Activated CD8-positive, alpha-beta memory T cell treated with anti-CD3 and anti-CD28 coated beads, Interleukin-2, amount 50 U/mL, for 24 hours (primary cell): Measurements from ENCODE around the gene TTLL13.

ENCODE experiments used
- DNase-seq: peaks from one replicate; pipeline ENCODE4 v3.0.0-alpha.2; 2020; ENCODE audit errors: extremely low read depth

The TTLL13 gene, protein sequence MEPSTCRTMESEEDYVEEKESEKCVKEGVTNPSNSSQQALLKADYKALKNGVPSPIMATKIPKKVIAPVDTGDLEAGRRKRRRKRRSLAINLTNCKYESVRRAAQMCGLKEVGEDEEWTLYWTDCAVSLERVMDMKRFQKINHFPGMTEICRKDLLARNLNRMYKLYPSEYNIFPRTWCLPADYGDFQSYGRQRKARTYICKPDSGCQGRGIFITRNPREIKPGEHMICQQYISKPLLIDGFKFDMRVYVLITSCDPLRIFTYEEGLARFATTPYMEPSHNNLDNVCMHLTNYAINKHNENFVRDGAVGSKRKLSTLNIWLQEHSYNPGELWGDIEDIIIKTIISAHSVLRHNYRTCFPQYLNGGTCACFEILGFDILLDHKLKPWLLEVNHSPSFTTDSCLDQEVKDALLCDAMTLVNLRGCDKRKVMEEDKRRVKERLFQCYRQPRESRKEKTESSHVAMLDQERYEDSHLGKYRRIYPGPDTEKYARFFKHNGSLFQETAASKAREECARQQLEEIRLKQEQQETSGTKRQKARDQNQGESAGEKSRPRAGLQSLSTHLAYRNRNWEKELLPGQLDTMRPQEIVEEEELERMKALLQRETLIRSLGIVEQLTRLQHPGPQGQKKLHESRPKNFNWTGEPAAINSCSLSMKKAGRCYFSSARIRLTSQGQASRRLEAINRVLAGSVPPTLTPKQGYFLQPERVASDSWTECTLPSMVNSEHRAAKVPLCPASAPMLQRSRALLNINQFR

GRCh38 chr15:90249203-90249863 is at the start of gene TTLL13:
TTLL13 (plus strand) TSS chr15:90249556; CDS start chr15:90250631, 1,075 bp downstream.
- DNase-seq = peak; percentile 65

- DNase-seq = no peak
These were observed 48.7 kb upstream of the TTLL13 start for GRCh38 chr15:90200534-90201129.

DNA sequence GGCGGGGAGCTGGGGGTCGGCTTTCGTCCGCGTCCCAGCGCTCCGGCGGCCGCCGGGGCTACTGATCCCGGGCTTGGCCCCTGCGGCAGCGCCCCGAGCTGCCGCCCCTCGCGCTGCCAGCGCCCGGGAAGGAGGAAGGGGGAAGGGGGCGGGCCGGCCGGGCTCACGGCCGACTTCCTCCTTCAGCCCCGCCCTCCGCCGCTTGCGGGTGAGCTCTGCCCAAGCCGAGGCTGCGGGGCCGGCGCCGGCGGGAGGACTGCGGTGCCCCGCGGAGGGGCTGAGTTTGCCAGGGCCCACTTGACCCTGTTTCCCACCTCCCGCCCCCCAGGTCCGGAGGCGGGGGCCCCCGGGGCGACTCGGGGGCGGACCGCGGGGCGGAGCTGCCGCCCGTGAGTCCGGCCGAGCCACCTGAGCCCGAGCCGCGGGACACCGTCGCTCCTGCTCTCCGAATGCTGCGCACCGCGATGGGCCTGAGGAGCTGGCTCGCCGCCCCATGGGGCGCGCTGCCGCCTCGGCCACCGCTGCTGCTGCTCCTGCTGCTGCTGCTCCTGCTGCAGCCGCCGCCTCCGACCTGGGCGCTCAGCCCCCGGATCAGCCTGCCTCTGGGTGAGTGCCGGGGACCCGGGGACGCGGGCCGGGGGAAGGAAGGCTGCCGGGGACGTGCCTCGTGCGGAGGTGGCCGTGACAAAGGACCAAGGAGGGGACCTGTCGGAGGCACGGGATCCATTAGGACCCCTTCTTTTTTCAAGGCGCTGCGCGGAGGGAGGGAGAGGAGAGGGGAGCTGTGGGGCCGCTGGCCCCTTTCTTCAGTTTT is 48.0 kb upstream of the TTLL13 start, which contains the start of gene SEMA4B:
Gene SEMA4B, plus strand, starts transcription at position 201 of the 814 bp plus-strand sequence. Its CDS starts 249 bp downstream, at position 450.
- no peak for DNase-seq

GRCh38 chr15:90201944-90202375 is 47.4 kb upstream of the TTLL13 start:
- DNase-seq = no peak

DNA sequence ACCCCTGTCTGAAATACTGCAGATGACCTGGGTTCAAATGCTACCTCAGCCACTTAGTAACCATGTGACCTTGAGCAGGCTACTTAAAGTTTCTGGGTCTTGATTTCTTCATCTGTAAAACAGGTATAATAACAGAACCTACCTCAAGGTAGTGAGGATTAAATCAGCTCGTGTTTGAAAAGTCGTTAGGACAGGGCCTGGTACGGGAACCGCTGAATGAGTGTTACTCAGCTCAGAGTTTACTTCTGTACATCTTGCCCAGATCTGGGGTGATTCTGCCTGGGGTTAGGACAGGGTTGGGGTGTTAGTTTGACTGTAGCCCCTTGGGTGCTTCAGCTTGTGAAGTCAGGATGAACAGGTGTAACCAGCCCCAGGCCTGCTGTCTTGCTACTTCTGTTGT is 46.4 kb upstream of the TTLL13 start:
- no peak for DNase-seq

- no peak for DNase-seq
These were observed 45.9 kb upstream of the TTLL13 start for GRCh38 chr15:90203473-90203872.

GRCh38 chr15:90203922-90204321 is 45.4 kb upstream of the TTLL13 start:
- no peak for DNase-seq

GRCh38 chr15:90205050-90205848 is 44.1 kb upstream of the TTLL13 start:
- no peak for DNase-seq

- DNase-seq = no peak
These were observed 43.5 kb upstream of the TTLL13 start for GRCh38 chr15:90205886-90206285.

DNA sequence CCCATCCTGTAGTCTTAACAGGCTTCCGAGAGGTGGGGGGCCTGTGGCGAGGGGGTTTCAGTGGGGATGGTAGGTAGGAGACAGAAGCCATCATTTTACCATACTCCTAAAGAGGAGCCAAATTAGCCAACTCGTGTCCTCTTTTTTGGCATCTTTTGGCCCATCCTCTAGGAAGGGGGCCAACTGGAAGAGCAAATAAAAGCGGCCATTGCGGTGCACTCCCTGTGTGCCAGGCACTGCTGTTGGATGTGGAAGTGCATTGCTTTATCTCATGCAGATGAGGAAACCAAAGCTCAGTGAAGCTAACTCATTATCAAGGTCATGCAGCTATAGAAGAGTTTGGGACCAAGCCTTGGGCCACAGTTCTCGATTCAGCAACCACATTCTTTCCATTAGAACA is 42.1 kb upstream of the TTLL13 start:
- no peak for DNase-seq

- DNase-seq = no peak
These were observed 41.0 kb upstream of the TTLL13 start for GRCh38 chr15:90208356-90208755.

- DNase-seq = no peak
These were observed 39.8 kb upstream of the TTLL13 start for GRCh38 chr15:90209591-90209990.

DNA sequence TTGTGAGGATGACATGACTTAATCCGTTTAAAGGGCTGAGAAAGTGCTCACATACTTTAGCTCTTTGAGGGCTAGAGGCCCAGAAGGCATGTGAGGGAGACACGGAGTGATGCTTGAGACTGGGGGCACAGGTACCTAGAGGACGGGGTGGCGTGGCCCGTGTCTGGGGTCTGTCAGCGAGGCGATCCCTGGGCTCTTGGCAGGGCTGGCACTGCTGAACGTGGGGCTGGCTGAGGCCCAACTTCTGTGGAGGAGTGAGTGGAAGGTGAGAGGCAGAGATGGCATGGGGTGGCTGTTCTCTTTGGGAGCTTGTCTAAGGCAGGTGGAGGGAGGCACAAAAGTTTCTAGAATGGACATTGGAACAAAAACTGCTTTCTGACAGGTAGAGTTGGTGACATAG is 38.8 kb upstream of the TTLL13 start:
- no peak for DNase-seq

DNA sequence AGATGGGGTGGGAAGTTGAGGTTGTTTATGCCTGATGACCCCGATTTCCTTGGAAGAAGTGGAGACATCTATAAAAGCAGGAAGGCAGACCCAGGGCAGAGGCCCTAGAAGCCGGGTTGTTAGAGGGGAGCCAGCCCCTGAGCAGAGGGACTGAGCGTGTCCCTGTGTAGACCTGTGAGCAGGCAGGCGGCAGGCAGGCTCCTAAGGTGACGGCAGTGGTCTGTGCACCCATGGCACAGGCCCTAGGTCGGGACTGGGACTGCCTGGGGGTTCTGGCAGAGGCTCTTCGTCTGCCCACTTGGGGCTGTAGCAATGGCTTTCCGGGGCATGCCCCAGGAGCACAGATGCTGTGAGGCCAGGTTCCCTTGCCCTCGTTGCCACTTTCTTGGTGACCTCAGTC is 38.3 kb upstream of the TTLL13 start:
- DNase-seq = no peak

- DNase-seq = no peak
These were observed 37.8 kb upstream of the TTLL13 start for GRCh38 chr15:90211440-90212143.

- DNase-seq = no peak
These were observed 36.9 kb upstream of the TTLL13 start for GRCh38 chr15:90212221-90213098.

DNA sequence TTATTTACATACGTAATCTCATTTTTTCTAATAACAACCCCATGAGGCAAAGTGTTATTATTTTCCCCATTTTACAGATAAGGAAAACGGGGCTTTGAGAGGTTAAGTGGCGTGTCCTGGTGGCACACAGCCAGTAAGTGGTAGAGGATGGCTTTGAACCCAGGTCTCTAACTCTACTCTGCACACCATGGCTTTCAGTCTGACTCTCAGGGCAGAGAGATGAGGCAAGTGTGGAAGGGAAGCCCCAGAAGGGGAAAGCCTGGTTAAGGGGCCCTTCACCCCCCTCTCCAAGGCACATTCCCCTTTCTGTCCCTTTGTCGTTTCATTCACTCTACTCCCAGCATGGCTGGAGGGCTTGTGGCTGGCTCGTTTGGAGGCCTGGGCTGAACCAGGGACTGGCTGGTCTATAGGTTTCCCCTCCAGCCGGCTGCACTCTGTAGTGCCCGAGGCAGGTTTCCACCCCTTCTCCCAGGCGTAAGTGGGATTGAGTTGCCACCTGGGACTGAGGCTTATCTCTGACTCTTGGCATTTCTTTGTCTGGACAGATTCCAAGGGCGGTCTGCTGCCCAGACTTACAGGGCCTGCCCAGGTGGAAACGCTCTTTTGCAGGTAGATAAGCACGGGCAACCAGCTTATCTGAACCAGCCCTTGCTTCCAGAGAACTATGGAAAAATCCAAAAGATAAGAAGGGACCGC is 36.1 kb upstream of the TTLL13 start:
- DNase-seq = no peak

- no peak for DNase-seq
These were observed 35.5 kb upstream of the TTLL13 start for GRCh38 chr15:90213818-90214204.
